H1 (cell line): ENCODE results near the gene DSE. TPM values are rescaled to one million over a fixed set of nuclear protein-coding genes. Genes with fewer than 3 reads are reported as not detected.

Experiments
- SIN3A ChIP-seq, 2 experiments: IDR thresholded peaks in 1 of 2; conservative IDR thresholded peaks in 1 of 2; 2 replicates each; pipeline ENCODE4 v1.6.1; 2011 to 2012; ENCODE audit warnings: low read length in 2 of 2, improper control_type of control experiment in 1 of 2, low read depth in 1 of 2, mild to moderate bottlenecking in 1 of 2
- polyA plus RNA-seq, 7 experiments: library from polyadenylated mRNA; depleted of rRNA in 3 of 7; stranded (reverse) in 5 of 7; unstranded in 2 of 7; fragments of >200 nt in 5 of 7; fragments of 200-250 nt in 2 of 7; gene quantifications; 1 replicate in 5 of 7; 2 replicates in 1 of 7; 4 replicates in 1 of 7; pipeline versions ENCODE4 v1.2.1 to v1.2.3, GENCODE V29; 2011 to 2013; ENCODE audit warnings: missing spikeins in 2 of 7, mixed read lengths in 2 of 7
- total RNA-seq: library from RNA; stranded (reverse); fragmentation: NEBNext Ultra II Directional; extraction: Animal tissue kit (Norgen Biotek cat#: 25700); gene quantifications from 2 replicates; pipeline ENCODE4 v1.2.1, GENCODE V29; 2021

The DSE gene
- total and polyA plus RNA-seq, 2 of the 8 experiments (the other 6 are each of a cell fraction or from before 2014, with no cell fraction given) = 32.5 to 94.4 TPM

DNA sequence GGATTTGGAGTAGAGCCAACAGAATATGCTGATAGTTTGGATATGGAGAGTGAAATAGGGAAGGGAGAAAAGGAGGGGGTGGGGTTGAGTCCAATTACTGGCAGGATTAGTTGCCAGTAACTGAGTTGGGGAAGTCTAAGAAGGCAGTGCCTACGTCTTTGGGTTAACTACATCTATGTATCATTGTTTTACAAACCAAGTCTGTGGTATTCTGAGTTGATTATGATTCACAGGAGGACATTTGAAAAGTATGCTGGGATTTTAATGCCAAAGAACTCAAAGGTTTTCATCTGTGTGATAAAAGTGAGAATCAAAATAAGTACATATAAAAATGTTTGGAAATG is 14.7 kb downstream of the DSE start (continued):
- no peak for TF ChIP-seq SIN3A (conservative IDR thresholded peaks at IDR 0.05 in 1 of 2, IDR thresholded peaks at IDR 0.05 in 1 of 2; ENCODE audit: low read depth in 1 of 2, low read length in 2 of 2)
- TF ChIP-seq, all 59 proteins: peak for 0
